HS-5 (cell line): ENCODE results near the gene ZBTB8A.
"Not testable (repeated sequence)": the region's sequence is repeated elsewhere in the genome, so short reads cannot be mapped to it uniquely, and the experiment has no call there.

Experiments
- DNase-seq: peaks from one replicate; pipeline ENCODE4 v3.0.0-alpha.2; 2012; ENCODE audit warnings: low read depth

The ZBTB8A gene

DNA sequence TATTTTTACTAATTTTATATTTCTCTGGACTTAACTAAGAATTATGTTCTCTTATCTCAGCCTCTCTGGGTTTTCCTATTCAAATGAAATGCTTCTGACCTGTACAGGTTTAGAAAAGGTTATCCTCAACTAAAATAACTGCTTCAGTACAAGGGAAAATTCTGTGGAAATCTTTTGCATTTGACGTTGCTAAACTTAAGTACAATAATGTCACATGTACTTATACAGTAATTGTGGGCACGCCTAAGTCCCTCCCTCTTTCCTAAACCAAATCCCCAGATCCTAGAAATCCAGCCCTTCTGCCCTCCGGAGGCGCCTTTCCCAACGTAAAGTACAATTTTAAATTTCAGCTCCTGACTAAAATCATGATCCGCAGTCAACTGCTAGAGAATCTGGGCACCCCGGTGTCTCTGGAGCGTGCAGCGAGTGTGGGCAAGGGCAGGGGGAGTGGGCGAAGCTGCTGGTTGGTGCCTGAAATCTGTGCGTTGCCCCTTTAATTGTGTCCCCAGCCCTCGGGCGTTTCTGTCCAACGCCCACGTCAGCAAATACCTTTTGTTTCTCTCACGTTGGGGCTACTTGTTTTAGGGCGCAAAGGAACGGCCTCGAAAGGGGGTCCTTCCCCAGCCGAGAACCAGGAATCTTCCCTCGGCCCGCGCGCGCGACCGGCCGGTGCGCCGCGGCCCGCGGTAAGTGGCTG lies at the start of gene ZBTB8A:
TSS of gene ZBTB8A (plus strand) at position 541 of the 697 bp plus-strand sequence. CDS start 53,505 bp downstream, outside the sequence.
- peak; percentile 41 for DNase-seq

DNA sequence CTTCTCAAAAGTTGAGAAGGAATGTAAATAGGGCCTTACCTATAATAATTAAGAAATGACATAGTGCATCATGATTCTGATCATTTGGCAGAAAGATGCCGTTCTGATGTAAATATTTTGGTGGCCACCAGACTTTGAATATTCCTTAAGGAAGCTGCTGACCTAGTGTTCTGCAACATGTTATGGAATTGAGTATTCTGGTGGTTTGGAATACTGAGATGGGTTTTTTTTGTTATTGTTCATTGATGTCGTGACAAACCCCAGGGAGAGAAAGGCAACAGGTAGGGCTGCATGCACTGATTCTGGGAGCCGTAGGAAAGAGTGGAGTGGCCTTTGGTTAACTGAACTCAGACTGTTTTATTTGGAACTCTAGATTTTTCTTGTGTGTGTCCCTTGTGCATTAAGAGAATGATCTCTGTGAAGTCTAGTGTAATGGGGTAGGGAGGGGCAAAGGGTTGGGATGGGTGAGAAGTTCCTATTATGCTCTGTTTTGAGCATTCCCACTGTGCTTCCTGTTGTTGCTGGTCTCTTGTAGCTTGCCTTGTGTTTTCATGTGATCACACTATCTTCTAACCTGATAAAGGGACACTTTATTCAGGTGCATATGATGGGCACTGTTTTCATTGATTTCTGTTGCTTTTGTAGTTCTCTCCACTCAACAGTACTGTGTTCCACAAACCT lies 49.3 kb upstream of the ZBTB8A start:
- DNase-seq = no peak

DNA sequence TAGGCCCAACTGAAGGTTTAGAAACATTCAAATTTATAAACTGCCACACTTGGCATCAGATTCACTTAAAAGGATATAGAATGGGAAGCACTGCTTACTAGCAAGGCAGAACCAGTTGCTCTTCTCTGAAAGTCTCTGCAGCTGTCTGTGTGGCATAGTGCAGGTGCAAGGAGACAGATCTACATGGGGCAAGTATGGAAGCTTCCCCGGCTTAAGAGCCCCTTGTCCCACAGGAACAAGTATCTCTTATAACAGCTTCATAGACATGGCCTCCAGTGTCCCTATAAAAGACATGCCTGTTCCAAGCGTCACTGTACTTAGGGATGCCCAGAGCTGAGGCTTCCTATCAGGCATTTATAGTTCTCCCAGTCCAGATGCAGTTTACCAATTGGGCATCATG lies 47.8 kb upstream of the ZBTB8A start:
- no peak for DNase-seq

DNA sequence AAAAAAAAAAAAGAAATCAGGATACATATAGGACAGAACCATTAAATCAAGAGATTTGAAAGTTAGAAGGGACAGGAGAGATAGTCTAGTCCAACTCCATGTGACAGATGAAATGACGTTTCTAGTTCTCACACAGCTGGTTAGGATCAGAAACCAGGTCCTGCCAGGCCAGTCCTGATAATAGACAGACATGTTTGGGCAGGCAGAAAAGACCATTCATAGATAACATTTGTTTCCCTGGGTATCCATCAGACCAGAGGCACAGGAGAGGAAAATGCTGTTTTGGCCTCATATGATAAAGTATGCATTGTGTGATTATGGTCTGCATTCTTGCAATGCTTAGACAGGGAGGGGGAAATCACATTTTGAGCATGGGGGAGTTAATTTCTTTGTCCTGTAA lies 45.0 kb upstream of the ZBTB8A start:
- no peak for DNase-seq

DNA sequence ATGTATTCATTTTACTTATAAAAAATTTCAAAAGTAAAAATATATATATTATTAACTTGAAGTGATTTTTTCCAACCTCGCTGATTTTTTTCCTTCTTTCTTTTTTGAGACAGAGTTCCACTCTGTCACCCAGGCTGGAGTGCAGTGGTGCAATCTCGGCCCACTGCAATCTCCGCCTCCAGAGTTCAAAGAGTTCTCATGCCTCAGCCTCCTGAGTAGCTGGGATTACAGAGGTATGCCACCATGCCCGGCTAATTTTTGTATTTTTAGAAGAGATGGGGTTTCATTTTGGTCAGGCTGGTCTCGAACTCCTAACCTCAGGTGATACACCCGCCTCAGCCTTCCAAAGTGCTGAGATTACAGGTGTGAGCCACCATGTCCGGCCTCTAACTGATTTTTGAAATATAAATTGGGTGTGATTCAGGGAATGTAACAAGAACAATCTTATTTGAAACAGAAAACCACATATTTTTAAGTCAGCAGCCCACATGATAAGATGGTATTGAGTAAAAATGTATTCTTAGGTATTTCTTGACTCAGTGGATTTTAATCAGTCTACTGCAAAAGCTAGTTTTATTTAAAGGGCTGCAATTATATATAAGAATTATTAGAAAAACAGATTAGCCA lies 44.4 kb upstream of the ZBTB8A start:
- DNase-seq = no peak

DNA sequence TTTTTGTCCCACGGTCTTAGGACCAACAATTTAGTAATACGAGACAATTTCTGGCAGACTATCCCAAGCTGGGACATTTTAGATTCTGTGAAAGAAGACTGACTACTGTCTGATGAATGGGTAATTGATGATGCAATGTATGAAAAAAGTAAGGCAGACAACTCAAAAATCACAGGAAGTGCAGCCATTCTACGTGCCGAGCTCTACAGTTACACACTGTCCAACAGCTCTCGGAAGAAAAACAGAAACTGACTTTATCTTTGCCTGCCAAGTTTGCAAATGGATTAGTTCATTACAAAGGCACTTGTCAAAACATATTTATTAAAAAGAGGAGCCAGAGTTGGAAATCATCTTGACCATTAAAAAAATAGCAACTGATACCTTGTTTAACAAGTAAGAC lies 43.1 kb upstream of the ZBTB8A start:
- no peak for DNase-seq

DNA sequence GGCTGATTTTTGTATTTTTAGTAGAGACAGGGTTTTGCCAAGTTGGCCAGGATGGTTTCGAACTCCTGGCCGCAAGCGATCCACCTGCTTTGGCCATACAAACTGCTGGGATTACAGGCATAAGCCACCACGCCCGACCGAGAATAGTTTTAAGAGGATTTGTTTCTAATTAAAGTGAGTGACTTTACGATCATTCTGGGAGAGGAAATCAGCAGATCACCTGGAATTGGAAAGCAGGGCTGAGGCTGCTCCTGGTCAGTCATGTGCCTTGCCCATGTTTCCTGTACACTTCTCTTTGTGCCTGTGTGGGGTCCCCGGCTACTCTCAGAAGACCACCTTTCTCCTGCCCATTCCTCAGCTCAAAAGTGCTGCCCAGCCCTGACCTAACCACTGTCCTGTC lies 40.5 kb upstream of the ZBTB8A start:
- no peak for DNase-seq

DNA sequence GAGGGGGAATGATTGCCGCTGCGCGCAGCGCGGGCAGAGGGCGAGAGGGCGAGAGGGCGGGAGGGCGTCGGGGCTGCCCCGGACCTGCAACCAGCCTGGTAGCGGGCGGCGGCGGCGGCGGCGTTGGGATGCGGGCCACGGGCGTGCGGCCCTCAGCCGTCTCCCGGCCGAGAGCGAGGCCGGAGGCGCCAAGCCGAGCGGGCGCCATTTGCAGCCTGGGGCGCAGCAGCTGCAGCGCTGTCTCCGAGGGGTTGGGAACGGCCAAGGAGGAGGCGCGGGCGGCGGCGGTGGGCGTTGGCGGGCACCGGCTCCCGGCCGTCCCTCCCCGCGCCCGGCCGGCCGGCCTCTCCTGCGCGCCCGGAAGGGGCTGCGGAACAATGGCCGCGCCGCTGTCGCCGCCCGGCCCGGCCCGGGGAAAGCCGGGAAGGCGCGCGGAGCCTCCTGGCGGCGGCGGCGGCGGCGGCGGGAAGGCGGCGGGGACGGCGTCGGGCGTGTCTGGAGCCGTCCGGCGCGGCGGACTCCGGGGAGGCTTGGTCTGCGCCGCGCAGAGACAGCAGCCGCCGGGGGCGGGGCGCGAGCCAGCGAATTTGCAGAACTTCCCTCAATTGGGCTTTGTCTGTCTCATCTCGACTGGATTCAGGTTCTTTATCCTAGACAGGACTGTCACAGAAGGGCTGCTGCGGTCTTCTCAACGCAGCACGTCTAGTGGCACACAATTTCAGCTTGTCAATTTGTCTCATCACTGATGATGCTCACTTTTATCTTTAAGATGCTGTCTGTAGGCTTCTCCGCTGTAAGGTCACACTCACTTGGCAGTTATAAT lies 38.6 kb upstream of the ZBTB8A start:
- DNase-seq = no peak

DNA sequence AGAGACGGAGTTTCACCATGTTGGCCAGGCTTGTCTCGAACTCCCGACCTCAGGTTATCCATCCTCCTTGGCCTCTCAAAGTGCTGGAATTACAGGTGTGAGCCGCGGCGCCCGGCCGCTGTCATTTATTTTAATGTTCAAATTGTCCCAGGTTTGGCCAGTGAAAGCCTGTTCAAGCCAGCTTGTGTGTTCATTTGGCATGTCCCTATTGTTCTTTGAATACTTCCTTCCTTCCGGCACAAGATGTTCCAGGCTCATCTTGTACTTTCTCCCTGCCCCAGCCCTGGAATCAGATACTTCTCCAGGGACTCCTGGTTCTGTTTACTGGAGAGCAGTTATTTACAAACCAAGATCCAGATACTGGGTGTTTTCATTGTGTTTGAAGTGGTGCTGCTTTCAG lies 37.4 kb upstream of the ZBTB8A start:
- DNase-seq = no peak

DNA sequence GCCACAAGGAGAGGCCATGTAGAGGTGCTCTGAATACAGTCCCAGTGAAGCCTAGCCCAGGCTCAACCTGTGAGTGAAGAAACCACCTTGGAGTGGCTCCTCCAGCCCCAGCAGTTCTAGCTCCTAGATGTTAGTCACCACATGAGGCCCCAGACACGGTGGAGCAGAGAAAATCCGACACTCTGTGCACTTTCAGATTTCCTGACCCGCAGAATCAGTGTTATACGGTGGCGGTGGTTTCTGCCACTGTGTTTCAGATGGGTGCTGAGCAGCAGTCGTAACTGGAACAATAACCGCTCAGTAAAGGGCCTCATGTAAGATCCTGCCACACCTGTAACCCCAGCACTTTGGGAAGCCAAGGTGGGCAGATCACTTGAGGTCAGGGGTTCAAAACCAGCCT lies 36.1 kb upstream of the ZBTB8A start:
- DNase-seq = no peak

DNA sequence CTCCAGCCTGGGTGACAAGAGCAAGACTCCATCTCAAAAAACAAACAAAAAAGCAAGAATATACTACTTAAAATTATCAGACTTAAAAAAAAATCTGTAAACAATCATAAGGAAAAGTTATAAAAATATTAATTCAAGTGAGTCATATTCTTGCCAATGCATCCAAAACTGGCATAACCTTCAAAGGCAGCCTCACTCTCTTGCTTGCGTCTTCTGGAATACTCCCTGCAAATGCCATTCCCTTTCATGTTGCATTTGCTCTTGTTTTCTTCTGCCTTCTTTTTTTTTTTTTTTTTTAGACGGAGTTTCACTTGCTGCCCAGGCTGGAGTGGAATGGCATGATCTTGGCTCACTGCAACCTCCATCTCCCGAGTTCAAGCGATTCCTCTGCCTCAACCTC lies 32.2 kb upstream of the ZBTB8A start:
- DNase-seq = no peak

DNA sequence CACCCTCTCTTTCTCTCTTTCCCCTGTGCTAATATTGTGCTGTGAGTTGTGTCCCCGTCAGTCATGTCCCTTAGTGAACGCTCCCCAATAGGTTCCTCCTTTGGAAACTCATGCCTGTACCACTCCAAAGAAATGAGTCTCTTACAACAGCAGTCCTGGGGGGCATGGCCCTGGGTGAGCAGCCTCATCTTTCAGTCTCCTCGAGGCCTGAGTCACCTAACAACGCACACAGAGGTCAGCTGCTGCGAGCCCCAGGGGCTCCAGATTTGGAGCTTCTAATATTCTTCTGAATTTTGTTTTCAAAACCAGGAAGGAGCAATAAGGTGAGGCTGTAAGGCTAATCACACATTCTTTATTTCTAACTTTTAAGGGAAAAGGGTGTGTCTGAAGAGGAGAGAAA lies 30.5 kb upstream of the ZBTB8A start:
- no peak for DNase-seq

DNA sequence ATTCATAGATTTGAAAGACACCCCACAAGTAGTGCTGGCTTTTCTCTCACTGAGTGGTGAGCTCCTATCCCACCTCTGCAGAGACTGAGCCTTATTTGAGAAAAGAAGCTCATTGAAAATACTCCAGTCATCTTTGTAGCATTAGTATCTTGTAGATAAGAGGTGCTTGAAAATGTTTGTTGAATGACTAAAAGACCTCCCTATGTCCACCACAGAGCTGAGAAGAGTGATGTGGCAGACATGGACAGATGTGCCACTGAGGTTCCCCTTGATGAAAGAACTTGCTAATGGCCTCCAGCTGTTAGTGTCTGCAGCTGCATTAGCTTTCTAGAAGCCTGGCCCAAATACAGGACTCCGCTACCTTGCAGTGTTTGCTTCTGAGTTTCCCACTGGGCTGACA lies 29.3 kb upstream of the ZBTB8A start:
- DNase-seq = no peak

DNA sequence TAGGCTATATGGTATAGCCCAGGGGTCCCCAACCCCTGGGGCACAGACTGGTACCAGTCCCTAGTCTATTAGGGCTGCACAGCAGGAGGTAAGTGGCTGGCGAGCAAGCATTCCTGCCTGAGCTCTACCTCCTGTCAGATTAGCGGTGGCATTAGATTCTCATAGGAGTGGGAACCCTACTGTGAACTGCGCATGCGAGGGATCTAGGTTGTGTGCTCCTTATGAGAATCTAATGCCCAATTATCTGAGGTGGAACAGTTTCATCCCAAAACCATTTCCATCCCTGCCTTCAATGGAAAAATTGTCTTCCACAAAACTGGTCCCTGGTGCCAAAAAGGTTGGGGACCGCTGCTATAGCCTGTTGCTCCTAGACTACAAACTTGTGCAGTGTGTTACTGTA lies 22.8 kb upstream of the ZBTB8A start:
- no peak for DNase-seq

DNA sequence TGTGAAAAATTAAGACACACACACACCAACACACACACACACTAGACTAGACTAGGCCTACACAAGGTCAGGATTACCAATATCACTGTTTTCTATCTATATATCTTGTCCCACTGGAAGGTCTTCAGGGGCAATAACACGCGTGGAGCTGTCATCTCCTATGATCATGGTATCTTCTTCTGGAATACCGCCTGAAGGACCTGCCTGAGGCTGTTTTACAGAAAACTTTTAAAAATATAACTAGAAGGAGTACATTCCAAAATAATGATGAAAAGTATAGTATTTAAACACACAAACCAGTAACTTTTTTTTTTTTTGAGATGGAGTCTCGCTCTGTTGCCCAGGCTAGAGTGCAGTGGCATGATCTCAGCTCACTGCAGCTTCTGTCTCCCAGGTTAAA lies 20.3 kb upstream of the ZBTB8A start:
- DNase-seq = no peak

DNA sequence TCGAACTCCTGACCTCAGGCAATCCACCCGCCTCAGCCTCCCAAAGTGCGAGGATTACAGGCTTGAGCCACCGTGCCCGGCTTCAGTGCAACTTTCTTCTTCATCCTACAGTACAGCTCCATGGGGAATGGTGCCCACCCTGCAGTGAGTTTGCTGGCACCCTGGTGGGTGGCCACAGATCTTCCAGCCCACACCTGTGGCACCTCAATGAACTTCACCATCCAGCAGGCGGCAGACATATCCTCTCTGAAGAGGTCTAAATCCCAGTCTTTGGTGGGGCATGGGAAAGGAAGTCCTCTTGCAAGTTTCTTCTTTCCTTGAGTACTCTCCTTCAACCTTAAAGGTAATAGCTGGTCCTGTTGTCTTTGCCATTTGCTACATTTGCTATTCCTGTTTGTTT lies 18.1 kb upstream of the ZBTB8A start:
- DNase-seq = no peak

DNA sequence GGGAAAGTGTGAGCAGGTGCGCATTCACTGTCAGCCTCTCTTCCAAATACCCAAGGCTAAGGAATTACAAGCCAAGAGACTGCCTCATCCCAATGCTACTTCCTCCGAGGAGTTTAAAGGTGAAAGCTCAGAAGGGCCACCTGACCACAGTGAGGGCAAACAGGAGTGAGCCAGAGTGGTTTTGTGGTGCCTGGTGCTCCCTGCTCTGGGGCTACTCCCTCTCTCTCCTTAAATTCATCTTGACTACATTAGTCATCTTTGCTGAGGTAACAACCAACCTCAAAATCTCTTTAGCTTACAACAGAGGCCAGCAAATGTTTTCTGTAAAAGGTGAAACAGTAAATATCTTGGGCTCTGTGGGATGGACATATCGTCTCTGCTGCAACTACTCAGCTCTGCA lies 14.2 kb upstream of the ZBTB8A start:
- no peak for DNase-seq

DNA sequence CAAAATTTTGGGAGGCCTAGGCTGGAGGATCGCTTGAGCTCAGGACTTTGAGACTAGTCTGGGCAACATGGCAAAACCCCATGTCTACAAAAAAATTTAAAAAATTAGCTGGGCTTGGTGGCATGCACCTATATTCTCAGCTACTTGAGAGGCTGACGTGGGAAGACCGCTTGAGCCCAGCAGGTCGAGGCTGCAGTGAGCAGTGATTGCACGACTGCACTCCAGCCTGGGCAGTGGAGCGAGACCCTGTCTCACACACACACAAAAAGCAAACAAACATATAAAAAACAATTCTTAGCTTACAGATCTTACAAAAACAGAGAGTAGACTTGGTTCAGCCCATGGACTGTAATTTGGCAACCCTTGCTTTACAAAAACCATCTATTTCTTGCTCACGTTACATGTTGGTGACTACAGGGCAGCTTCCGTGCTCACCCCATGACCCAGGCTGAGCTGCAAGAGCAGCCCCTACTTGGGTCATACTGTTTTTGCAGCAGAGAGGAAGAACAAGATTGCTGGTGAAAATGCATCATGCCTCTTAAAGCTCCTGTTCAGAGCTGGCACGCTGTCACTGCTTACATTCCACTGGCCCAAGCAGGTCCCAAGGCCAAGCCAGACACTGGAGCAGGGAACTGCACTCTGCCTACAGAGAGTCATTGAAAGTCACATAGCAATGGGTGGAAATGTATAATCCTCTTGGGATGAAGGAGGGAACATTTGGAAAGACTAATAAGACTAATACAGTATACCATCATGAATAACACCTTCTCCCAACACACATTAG lies 13.4 kb upstream of the ZBTB8A start:
- DNase-seq = no peak

DNA sequence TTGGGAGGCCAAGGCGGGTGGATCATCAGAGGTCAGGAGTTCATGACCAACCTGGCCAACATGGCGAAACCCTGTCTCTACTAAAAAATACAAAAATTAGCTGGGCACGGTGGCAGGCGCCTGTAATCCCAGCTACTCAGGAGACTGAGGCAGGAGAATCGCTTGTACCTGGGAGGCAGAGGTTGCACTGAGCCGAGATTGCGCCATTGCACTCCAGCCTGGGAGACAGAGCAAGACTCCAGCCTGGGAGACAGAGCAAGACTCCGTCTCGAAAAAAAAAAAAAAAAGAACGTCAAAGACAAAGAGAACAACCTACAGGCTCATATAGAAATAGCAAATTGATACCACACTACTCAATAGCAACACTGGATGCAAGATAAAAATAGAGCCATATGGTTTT lies 10.7 kb upstream of the ZBTB8A start:
- not testable (repeated sequence) for DNase-seq

DNA sequence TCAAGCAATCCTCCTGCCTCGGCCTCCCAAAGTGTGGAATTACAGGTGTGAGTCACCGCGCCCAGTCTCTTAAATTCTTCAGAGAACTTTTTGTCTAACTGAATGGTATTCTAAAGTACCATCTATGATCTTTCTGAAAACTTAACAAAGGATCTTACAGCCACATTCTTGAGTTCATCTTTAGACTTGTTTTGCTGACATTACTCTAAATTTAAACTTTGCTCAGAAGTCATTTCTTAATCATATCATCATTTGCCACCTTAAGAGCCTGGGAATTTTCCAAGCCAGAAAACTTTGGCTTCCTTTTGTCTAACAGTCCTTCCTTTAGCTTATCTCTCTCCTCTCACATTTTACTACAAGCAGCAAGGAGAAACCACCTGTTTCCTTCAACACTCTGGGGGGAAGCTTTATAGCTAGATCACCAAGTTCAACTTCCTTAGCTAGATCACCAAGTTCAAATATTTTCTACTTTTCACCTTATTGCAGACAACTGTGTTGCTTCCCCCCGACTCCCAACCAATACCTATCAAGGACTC lies 5.4 kb upstream of the ZBTB8A start:
- DNase-seq = no peak

DNA sequence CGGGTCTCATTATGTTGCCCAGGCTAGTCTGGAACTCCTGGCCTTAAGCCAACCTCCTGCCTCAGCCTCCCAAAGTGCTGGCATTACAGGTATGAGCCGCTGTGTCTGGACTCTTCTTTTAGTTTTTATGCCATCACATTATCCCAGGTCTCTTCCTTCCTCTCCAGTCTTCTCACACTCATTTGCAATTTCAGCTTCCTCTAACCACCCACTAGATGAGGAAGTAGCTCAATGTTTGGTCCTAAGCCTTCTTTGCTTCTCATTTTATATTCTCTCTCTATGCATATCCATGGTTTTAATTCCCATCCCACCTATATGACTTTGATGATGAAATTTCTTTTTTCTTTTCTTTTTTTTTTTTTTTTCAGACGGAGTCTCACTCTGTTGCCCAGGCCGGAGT lies 3.1 kb upstream of the ZBTB8A start:
- DNase-seq = no peak

DNA sequence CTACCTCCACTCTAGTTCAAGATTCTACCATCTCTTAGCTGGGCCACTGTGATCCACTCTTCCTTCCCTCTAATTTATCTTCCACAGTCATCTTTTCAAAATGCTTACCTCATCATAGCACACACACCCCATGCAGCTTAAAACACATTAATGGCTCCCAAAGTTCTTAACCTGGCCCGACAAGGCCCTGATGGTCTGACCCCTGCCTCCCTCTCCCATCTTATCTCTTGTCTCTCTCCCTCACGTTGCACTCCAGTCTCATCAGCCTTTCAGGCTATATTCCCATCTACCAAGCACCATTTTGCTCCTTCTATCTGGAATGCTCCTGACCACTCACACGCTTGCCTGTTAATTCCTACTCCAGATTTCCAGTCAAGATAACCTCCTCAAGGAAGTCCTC lies 2.5 kb upstream of the ZBTB8A start:
- DNase-seq = no peak
